HepG2 (cell line): ENCODE data around the gene IKZF2. TPM values are rescaled to one million over a fixed set of nuclear protein-coding genes. Genes with fewer than 3 reads are reported as not detected.

Experiments
- MAFF ChIP-seq: IDR thresholded peaks from 2 replicates; pipeline ENCODE4 v1.6.1; 2011; ENCODE audit warnings: low read depth, low read length, improper control_type of control experiment
- SAP130 ChIP-seq: IDR thresholded peaks from 2 replicates; pipeline ENCODE4 v1.6.1; 2016; ENCODE audit warnings: low read depth
- SIX4 ChIP-seq: sonication (generic); formaldehyde crosslinking; IDR thresholded peaks from 2 replicates; pipeline ENCODE4 v1.4.0; 2020; ENCODE audit warnings: missing genetic modification reagents
- SMC3 ChIP-seq: IDR thresholded peaks from 2 replicates; pipeline ENCODE4 v1.6.1; 2011; ENCODE audit warnings: low read length, improper control_type of control experiment
- SRF ChIP-seq: IDR thresholded peaks from 2 replicates; pipeline ENCODE4 v1.6.1; 2011; ENCODE audit warnings: mild to moderate bottlenecking, low read depth, low read length, moderate library complexity
- TAF15 ChIP-seq: fragments of 200-400 bp; formaldehyde crosslinking; IDR thresholded peaks from one replicate; pipeline ENCODE4 v1.6.1; 2018; ENCODE audit warnings: mild to moderate bottlenecking, low read depth, low read length; ENCODE audit not compliant: poor library complexity, severe bottlenecking
- ZBTB40 ChIP-seq, 2 experiments: fragments of 450-650 bp in 1 of 2; sonication (generic) in 1 of 2; formaldehyde crosslinking in 1 of 2; IDR thresholded peaks; 2 replicates each; pipeline versions ENCODE4 v1.6.1 to v1.8.0; 2016 to 2022; ENCODE audit warnings: antibody characterized with exemption in 1 of 2, mild to moderate bottlenecking in 1 of 2, missing genetic modification reagents in 1 of 2
- ZNF18 ChIP-seq: sonication (generic); formaldehyde crosslinking; IDR thresholded peaks from 2 replicates; pipeline ENCODE4 v1.8.0; 2022; ENCODE audit warnings: mild to moderate bottlenecking, missing genetic modification reagents; ENCODE audit not compliant: insufficient replicate concordance
- ZNF329 ChIP-seq: sonication (generic); formaldehyde crosslinking; IDR thresholded peaks from 2 replicates; pipeline ENCODE4 v1.9.0; 2021; ENCODE audit warnings: low read depth, mild to moderate bottlenecking, missing genetic modification reagents
- ZNF350 ChIP-seq: sonication (generic); formaldehyde crosslinking; IDR thresholded peaks from 2 replicates; pipeline ENCODE4 v1.4.0; 2020; ENCODE audit warnings: mild to moderate bottlenecking, low read depth, missing genetic modification reagents, borderline replicate concordance
- ZNF619 ChIP-seq: sonication (generic); formaldehyde crosslinking; IDR thresholded peaks from 2 replicates; pipeline ENCODE4 v1.4.0; 2020; ENCODE audit warnings: mild to moderate bottlenecking, missing genetic modification reagents
- ZNF687 ChIP-seq: sonication (generic); formaldehyde crosslinking; IDR thresholded peaks from 2 replicates; pipeline ENCODE4 v1.5.1; 2020; ENCODE audit warnings: mild to moderate bottlenecking, missing genetic modification reagents, moderate library complexity
- ZNF740 ChIP-seq: sonication (generic); formaldehyde crosslinking; IDR thresholded peaks from 2 replicates; pipeline ENCODE4 v1.4.0; 2020; ENCODE audit warnings: missing genetic modification reagents
- polyA plus RNA-seq, 8 experiments: library from polyadenylated mRNA; depleted of rRNA in 3 of 8; stranded (reverse) in 7 of 8; unstranded in 1 of 8; fragments of >200 nt; fragmentation: Illumina TruSeq in 4 of 8; extraction: Trizol in 4 of 8; gene quantifications; 2 replicates each; pipeline versions ENCODE4 v1.2.1 to v1.2.3, GENCODE V29; 2011 to 2016; ENCODE audit warnings: low read depth in 4 of 8, missing spikeins in 1 of 8, mixed read lengths in 1 of 8; ENCODE audit not compliant: insufficient read depth in 1 of 8
- total RNA-seq, 5 experiments: library from RNA; depleted of rRNA; stranded (reverse); fragments of >200 nt; fragmentation: Illumina TruSeq; extraction: Trizol; gene quantifications; 2 replicates each; pipeline ENCODE4 v1.2.3, GENCODE V29; 2016; ENCODE audit warnings: low read depth in 1 of 5

IKZF2 gene
- total and polyA plus RNA-seq, 2 of the 13 experiments (the other 11 are each of a cell fraction or from before 2014, with no cell fraction given), result 0.18 to 0.86 TPM

- no peak for TF ChIP-seq ZBTB40 (IDR thresholded peaks at IDR 0.05)
- no peak; the same call in 1 of the 2 replicates for TF ChIP-seq ZBTB40 (CRISPR knock-in tag; IDR thresholded peaks at IDR 0.05)
- TF ChIP-seq TAF15, result no peak
- 0 out of 2 replicates have a peak, but pooled peaks have one; percentile 39 for TF ChIP-seq ZNF619 (CRISPR knock-in tag)
- TF ChIP-seq SAP130 (CRISPR knock-in tag), result peak; percentile 20; the same call in 1 of the 2 replicates
- no peak for TF ChIP-seq SMC3
- peak; percentile 80; the same call in 1 of the 2 replicates for TF ChIP-seq SRF
- no peak for TF ChIP-seq ZNF18 (CRISPR knock-in tag)
- TF ChIP-seq ZNF687 (CRISPR knock-in tag), result peak; percentile 84
- TF ChIP-seq ZNF740 (CRISPR knock-in tag), result peak; percentile 49; the same call in 1 of the 2 replicates
- TF ChIP-seq ZNF350 (CRISPR knock-in tag), result no peak
- TF ChIP-seq SIX4, result no peak
- no peak for TF ChIP-seq MAFF
- TF ChIP-seq ZNF329 (CRISPR knock-in tag), result 0 out of 2 replicates have a peak, but pooled peaks have one; percentile 39
These were observed at the start of gene IKZF2 (continued) for GRCh38 chr2:213151437-213152064.
